Amniotic stem cell (primary cell): ENCODE measurements around the gene EPHA8.

ENCODE experiments used
- DNase-seq: peaks from one replicate; lab custom pipeline; 2025; lab: John Stamatoyannopoulos, UW

Gene EPHA8

DNA sequence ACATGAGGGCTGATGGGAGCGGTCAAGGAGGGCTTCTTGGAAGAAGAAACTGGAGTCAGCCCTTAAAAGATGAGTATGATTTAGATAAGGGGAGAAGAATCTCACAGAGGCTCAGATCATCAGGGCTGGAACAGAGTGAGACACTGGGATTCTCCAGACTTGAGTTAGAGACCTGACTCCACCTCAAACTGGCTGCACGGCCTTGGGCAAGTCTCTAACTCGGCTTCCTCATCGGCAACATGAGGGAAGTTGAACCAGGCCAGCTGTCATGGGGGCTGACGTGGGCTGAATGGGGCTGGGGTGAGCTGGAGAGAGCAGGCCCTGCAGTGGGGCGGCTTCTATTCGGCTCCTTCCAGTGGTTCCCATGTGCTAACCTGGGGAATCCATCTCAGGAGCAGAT, 82.6 kb downstream of the EPHA8 start:
- DNase-seq = no peak

DNA sequence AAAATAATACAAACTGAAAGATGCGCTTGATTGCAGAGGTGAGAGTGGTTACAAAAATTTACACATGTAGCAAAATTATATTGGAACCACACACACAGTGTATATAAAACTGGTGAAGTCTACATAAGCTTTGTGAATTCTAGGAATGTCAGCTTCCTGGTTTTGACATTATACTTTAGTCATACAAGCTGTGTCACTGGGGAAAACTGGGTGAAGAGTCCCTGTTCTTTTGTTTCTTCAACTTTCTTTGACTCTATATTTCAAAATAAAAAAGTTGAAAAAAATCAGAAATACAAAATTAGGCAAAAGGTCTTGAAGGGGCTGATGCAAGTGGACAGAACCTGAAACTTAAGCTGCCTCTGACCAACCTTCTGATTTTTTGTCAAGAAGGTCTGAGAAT, 83.1 kb downstream of the EPHA8 start:
- no peak for DNase-seq

DNA sequence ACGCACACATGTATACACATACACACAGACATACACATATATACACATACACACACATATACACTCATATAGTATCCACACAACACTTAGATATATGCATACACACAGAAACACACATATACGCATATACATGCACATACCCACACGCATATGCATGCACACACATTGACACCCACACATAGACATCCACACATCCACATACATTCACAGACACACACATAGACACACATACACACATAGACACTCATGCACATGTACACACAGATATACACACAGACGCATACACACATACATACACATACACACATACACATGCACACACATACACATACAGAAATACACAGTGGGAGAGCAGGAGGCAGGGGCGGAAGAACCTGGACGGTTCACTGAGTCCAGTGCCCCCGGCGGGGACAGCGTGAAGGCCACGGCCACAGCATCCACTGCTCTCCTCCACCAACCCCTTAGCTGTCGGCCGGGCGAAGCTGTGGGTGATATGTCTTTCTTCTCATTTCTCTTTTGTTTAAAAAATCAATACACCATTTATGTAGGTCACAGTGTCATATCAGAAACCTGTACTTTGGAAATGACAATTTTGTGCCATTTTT, 86.9 kb downstream of the EPHA8 start:
- no peak for DNase-seq

DNA sequence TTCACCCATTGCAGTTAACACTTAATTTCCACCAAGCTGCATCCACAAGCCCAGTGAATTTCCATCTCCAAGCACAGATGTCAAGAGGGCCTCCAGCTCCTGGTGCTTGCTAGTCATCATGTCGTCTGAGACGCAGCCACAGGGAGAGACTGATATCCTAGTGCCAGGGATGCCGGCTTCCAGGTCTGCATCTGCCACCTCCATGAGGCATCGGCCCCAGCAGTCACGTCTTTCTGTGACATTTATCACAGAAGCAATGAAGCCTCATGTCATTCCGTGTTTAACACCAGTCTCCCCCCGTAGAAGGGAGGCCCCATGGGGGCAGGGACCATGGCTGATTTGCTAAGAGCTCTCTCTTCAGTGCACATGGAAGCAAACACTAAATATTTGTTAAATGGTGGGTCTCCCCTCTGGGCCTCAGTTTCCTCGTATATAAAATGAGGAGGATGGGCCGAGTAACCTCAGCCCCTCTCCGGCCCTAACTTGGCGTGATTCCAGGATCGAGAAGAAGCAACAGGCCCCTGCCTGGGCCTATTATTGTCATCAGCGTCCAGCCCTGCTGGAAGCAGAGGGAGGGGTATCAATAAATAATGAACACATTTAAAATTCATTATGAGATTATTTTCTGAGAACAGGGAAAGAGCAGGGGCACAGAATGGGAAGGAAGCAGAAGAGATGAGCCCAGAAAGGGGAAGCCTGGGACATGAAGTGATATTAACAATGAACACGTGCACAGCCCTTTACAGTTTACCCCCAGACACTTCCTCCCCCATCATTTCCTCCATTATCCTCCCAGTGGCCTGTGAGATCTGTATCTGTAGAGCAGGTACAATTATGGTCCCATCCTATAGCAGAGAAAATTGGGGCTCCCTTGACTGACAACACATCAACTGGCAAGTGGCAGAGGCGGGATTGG, 88.9 kb downstream of the EPHA8 start:
- no peak for DNase-seq

DNA sequence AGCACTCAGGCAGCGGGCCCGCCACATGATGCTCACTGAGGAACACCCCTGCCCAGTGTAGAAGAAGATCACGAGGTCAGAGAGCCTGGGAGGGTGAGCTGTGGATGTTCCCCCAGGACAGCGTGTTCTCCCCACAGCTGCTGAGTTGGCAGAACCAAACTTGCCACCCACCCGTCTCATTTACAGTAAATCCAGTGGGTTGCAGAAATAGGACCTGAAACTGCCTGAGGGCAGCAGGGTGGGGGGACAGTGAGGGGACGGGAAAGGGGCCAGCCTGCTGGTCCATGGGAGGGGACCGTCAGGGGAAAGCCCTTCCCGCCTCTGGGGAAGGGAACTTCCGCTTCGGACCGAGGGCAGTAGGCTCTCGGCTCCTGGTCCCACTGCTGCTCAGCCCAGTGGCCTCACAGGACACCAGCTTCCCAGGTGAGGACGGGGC, 89.6 kb downstream of the EPHA8 start, which contains the start of gene C1QB:
Gene C1QB (plus strand): TSS at position 356 of the 436 bp plus-strand sequence. CDS start 6,227 bp downstream, outside the sequence.
- DNase-seq = no peak
